ENCODE data around the gene ABI2.
"Not testable (repeated sequence)": the region's sequence is repeated elsewhere in the genome, so short reads cannot be mapped to it uniquely, and the experiment has no call there.

GRCh38 chr2:203302586-203302985 lies 25.6 kb upstream of the ABI2 start:
- TF ChIP-seq CTCF (conservative IDR thresholded peaks at IDR 0.05 in 1 of 2, IDR thresholded peaks at IDR 0.05 in 1 of 2; ENCODE audit: low read depth in 1 of 2, low read length in 2 of 2); EZH2 (IDR thresholded peaks at IDR 0.05; ENCODE audit: low read length, missing control alignments): not testable (repeated sequence)

Data from fibroblast of lung (primary cell).